ENCODE data around the gene GPR137.

GRCh38 chr11:64260147-64260708, 25.4 kb upstream of the GPR137 start:
- TF ChIP-seq CTCF (IDR thresholded peaks at IDR 0.05) (no peak), POLR2A (IDR thresholded peaks at IDR 0.05) (no peak)

All from right lobe of liver (tissue), 4 donors.